Left lung (tissue), 10 donors: ENCODE data around the gene TRIM15. TPM values are rescaled to one million over a fixed set of nuclear protein-coding genes. Genes with fewer than 3 reads are reported as not detected.
"Not testable (repeated sequence)": the region's sequence is repeated elsewhere in the genome, so short reads cannot be mapped to it uniquely, and the experiment has no call there.

Source experiments
- ATAC-seq: fragments of 200-7000 bp; cut with Tn5 transposase; one replicate; pipeline ENCODE4 v1.9.1; 2020; ENCODE audit warnings: moderate library complexity
- DNase-seq, 4 donors: peaks; one replicate each; pipeline ENCODE4 v3.0.0-alpha.2; 2013 to 2020
- H3K27ac ChIP-seq, 2 donors: fragments of 200-600 bp; sonication (generic) in 1 of 2; one replicate each; pipeline versions ENCODE4 v1.5.0 to v1.8.0; 2020 to 2021
- H3K27me3 ChIP-seq, 2 donors: fragments of 200-600 bp; sonication (generic) in 1 of 2; one replicate each; pipeline versions ENCODE4 v1.5.0 to v1.8.0; 2020 to 2021
- H3K36me3 ChIP-seq, 2 donors: fragments of 200-600 bp; sonication (generic) in 1 of 2; one replicate each; pipeline versions ENCODE4 v1.5.0 to v1.8.0; 2020 to 2021
- H3K4me1 ChIP-seq, 2 donors: fragments of 200-600 bp; one replicate each; pipeline ENCODE4 v1.8.0; 2021
- H3K4me3 ChIP-seq, 2 donors: fragments of 200-600 bp; sonication (generic) in 1 of 2; one replicate each; pipeline versions ENCODE4 v1.5.0 to v1.8.0; 2020 to 2021; ENCODE audit warnings: mild to moderate bottlenecking in 1 of 2
- H3K9me3 ChIP-seq, 2 donors: fragments of 200-600 bp; sonication (generic) in 1 of 2; one replicate each; pipeline versions ENCODE4 v1.5.0 to v1.8.0; 2020 to 2021
- intact Hi-C, 2 donors: fragments of 100-400 bp; cut with DNase I; formaldehyde crosslinking; loops; one replicate each; pipeline versions ENCODE4 v1.11.2 to v1.14.2; 2022
- polyA plus RNA-seq, 6 donors: library from polyadenylated mRNA; unstranded; fragments of 120-200 nt; gene quantifications; one replicate each; pipeline ENCODE4 v1.2.1, GENCODE V29; 2013; ENCODE audit not compliant: insufficient read length in 6 of 6
- total RNA-seq, 2 donors: library from RNA; stranded (reverse); fragmentation: NEBNext Ultra II Directional; extraction: Animal tissue kit (Norgen Biotek cat#: 25700); gene quantifications; one replicate each; pipeline ENCODE4 v1.2.1, GENCODE V29; 2021
- TF ChIP-seq, protein P1 (sequence below), 2 donors: fragments of 200-600 bp; sonication (generic) in 1 of 2; IDR thresholded peaks; one replicate each; pipeline versions ENCODE4 v1.5.0 to v1.8.0; 2021; ENCODE audit warnings: antibody characterized with exemption in 2 of 2
- donor health status: DM: no; HTN: yes; CAD: no.
- donor health status: DM: no; HTN: no; CAD: no.

TRIM15 gene
- total and polyA plus RNA-seq, 8 donors: not detected

GRCh38 chr6:30219244-30219643 is 55.9 kb downstream of the TRIM15 start:
- Histone ChIP-seq H3K9me3 (peaks cover 0 to 15% of the 10 kb centered on the region in 2 donors), H3K27ac (no peak overlapping the region), H3K4me1 (peaks cover 0 to 12% of the 10 kb centered on the region in 2 donors), H3K4me3 (no peak overlapping the region), H3K27me3 (no peaks in the 10 kb centered on the region), H3K36me3 (no peaks in the 10 kb centered on the region)
- peak in 1 of 4 donors; percentile 66 for DNase-seq
- TF ChIP-seq, protein P1, sequence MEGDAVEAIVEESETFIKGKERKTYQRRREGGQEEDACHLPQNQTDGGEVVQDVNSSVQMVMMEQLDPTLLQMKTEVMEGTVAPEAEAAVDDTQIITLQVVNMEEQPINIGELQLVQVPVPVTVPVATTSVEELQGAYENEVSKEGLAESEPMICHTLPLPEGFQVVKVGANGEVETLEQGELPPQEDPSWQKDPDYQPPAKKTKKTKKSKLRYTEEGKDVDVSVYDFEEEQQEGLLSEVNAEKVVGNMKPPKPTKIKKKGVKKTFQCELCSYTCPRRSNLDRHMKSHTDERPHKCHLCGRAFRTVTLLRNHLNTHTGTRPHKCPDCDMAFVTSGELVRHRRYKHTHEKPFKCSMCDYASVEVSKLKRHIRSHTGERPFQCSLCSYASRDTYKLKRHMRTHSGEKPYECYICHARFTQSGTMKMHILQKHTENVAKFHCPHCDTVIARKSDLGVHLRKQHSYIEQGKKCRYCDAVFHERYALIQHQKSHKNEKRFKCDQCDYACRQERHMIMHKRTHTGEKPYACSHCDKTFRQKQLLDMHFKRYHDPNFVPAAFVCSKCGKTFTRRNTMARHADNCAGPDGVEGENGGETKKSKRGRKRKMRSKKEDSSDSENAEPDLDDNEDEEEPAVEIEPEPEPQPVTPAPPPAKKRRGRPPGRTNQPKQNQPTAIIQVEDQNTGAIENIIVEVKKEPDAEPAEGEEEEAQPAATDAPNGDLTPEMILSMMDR (IDR thresholded peaks at IDR 0.05): peak; percentile 56 to 68
- peak; percentile 83 for ATAC-seq
- intact Hi-C loops: no loop called here

DNA sequence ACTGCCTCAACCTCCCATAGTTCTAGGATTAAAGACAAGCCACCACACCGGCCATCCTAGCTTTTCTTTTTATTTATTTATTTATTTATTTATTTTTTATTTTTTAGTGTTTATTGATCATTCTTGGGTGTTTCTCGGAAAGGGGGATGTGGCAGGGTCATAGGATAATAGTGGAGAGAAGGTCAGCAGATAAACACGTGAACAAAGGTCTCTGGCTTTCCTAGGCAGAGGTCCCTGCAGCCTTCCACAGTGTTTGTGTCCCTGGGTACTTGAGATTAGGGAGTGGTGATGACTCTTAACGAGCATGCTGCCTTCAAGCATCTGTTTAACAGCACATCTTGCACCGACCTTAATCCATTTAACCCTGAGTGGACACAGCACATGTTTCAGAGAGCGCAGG is 58.0 kb downstream of the TRIM15 start:
- peaks cover 0 to 15% of the 10 kb centered on the region in 2 donors for H3K9me3 ChIP-seq
- not testable (repeated sequence) for ATAC-seq, DNase-seq, H3K27me3 ChIP-seq, H3K4me1 ChIP-seq, H3K4me3 ChIP-seq, H3K27ac ChIP-seq, H3K36me3 ChIP-seq
- intact Hi-C loops: loop anchor here in 1 of 2 donors (10.0 kb wide), 1 partner anchor 173 kb away; no protein-coding TSS in a partner anchor

DNA sequence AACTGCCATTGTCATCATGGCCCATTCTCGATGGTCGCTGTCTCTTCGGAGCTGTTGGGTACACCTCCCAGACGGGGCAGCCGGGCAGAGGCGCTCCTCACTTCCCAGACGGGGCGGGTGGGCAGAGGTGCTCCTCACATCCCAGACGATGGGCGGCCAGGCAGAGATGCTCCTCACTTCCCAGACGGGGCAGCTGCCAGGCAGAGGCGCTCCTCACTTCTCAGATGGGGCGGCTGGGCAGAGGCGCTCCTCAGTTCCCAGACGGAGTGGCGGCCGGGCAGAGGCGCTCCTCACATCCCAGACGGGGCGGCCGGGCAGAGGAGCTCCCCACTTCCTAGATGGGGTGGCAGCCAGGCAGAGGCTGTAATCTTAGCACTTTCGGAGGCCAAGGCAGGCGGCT is 58.6 kb downstream of the TRIM15 start:
- not testable (repeated sequence) for H3K4me3 ChIP-seq, DNase-seq, ATAC-seq, H3K36me3 ChIP-seq, H3K27me3 ChIP-seq, H3K27ac ChIP-seq, H3K4me1 ChIP-seq
- intact Hi-C loops: loop anchor here in 1 of 2 donors (10.0 kb wide), 1 partner anchor 173 kb away; no protein-coding TSS in a partner anchor
- H3K9me3 ChIP-seq: peaks cover 0 to 15% of the 10 kb centered on the region in 2 donors

Other genes with a start within 250 kb of the TRIM15 start
- 1,000 to 10,000 TPM in 1 of 2 donors, 100 to 1,000 TPM in 1; 930 to 1,150 TPM for gene HLA-A, start 221.0 kb upstream of the TRIM15 start, total RNA-seq
- gene HLA-A, start 221.0 kb upstream of the TRIM15 start, polyA plus RNA-seq: 100 to 1,000 TPM; 218 to 316 (median 265) TPM
- 10 to 100 TPM; 21.3 to 24.7 TPM for gene POLR1H, start 102.3 kb upstream of the TRIM15 start, total RNA-seq
- 10 to 100 TPM; 35.6 to 47.8 (median 36.9) TPM for gene POLR1H, start 102.3 kb upstream of the TRIM15 start, polyA plus RNA-seq
- gene PPP1R11, start 96.3 kb upstream of the TRIM15 start, total RNA-seq: 10 to 100 TPM; 57.0 to 60.0 TPM
- 10 to 100 TPM; 52.0 to 58.0 (median 54.4) TPM for gene PPP1R11, start 96.3 kb upstream of the TRIM15 start, polyA plus RNA-seq
- 1 to 10 TPM; 2.7 to 3.2 TPM for gene RNF39, start 87.8 kb upstream of the TRIM15 start, total RNA-seq
- gene RNF39, start 87.8 kb upstream of the TRIM15 start, polyA plus RNA-seq: 1 to 10 TPM in 5 of 6 donors, under 1 TPM in 1; 0.86 to 1.6 (median 1.2) TPM
- gene TRIM31, start 50.5 kb upstream of the TRIM15 start, total RNA-seq: under 1 TPM; 0.39 to 0.99 TPM
- gene TRIM31, start 50.5 kb upstream of the TRIM15 start, polyA plus RNA-seq: under 1 TPM in 2 of 6 donors, not detected in 4; 0.31 to 0.58 TPM
- gene TRIM40, start 27.4 kb upstream of the TRIM15 start, total RNA-seq: not detected
- gene TRIM40, start 27.4 kb upstream of the TRIM15 start, polyA plus RNA-seq: under 1 TPM in 4 of 6 donors, not detected in 2; 0.09 to 0.16 (median 0.14) TPM
- gene TRIM10, start 2.3 kb upstream of the TRIM15 start, total RNA-seq: not detected
- gene TRIM10, start 2.3 kb upstream of the TRIM15 start, polyA plus RNA-seq: under 1 TPM; 0.24 to 0.99 (median 0.55) TPM
- 10 to 100 TPM; 40.0 to 51.3 TPM for gene TRIM26, start 49.9 kb downstream of the TRIM15 start, total RNA-seq
- 10 to 100 TPM; 29.4 to 35.1 (median 30.4) TPM for gene TRIM26, start 49.9 kb downstream of the TRIM15 start, polyA plus RNA-seq
- gene TRIM39, start 163.4 kb downstream of the TRIM15 start, total RNA-seq: 10 to 100 TPM; 10.2 to 11.5 TPM
- 10 to 100 TPM; 11.8 to 13.7 (median 12.6) TPM for gene TRIM39, start 163.4 kb downstream of the TRIM15 start, polyA plus RNA-seq
- 10 to 100 TPM; 29.7 to 37.0 TPM for gene RPP21, start 181.6 kb downstream of the TRIM15 start, total RNA-seq
- gene RPP21, start 181.6 kb downstream of the TRIM15 start, polyA plus RNA-seq: 10 to 100 TPM; 28.6 to 37.5 (median 32.5) TPM